GM21786 (cell line): ENCODE measurements around the gene EVX1.

Experiments
- ATAC-seq: cut with Tn5 transposase; IDR thresholded peaks from one replicate; pipeline ENCODE4 v1.9.1; 2021; ENCODE audit not compliant: unreplicated experiment

Gene EVX1

DNA sequence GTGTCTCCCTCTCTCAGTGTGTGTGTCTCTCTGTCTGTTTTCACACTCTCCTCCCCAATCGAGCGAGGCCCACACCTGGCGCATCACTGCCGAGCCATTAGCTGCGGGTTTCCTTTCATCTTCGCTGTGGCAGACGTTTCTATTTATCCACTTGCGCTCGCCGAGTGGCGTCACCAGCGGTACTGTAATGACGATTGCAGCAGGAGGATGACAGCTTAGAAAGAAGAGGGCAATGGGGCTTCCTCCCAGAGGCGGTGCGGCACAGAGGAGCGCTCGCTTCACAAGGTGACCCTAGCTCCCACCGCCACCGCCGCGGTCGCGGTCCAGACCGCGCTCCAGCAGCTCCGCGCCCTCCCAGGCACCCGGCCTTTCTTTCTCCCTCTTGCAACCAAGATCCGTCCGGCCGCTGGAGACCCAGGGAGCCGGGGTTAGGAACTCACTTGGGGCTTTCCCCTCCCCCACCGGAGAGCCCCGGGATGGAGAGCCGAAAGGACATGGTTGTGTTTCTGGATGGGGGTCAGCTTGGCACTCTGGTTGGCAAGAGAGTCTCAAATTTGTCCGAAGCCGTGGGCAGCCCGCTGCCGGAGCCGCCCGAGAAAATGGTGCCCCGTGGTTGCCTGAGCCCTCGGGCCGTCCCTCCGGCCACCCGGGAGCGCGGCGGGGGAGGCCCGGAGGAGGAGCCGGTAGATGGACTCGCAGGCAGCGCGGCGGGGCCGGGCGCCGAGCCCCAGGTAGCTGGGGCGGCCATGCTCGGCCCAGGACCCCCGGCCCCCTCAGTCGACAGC, at the start of gene EVX1:
TSS of gene EVX1 (plus strand) at position 248 of the 785 bp plus-strand sequence. CDS start at position 477, 229 bp downstream.
- no peak for ATAC-seq

- ATAC-seq: no peak
Observed at GRCh38 chr7:27193335-27194001, 49.1 kb upstream of the EVX1 start.

GRCh38 chr7:27194002-27194352, 48.6 kb upstream of the EVX1 start:
- no peak for ATAC-seq

- ATAC-seq: no peak
Observed at GRCh38 chr7:27194686-27195379, 47.8 kb upstream of the EVX1 start.

GRCh38 chr7:27196287-27196767, 46.3 kb upstream of the EVX1 start:
- no peak for ATAC-seq

GRCh38 chr7:27197137-27198042, 45.2 kb upstream of the EVX1 start:
- ATAC-seq: no peak

GRCh38 chr7:27198138-27198841, 44.3 kb upstream of the EVX1 start:
- no peak for ATAC-seq

- ATAC-seq: no peak
Observed at GRCh38 chr7:27198871-27199801, 43.5 kb upstream of the EVX1 start.

DNA sequence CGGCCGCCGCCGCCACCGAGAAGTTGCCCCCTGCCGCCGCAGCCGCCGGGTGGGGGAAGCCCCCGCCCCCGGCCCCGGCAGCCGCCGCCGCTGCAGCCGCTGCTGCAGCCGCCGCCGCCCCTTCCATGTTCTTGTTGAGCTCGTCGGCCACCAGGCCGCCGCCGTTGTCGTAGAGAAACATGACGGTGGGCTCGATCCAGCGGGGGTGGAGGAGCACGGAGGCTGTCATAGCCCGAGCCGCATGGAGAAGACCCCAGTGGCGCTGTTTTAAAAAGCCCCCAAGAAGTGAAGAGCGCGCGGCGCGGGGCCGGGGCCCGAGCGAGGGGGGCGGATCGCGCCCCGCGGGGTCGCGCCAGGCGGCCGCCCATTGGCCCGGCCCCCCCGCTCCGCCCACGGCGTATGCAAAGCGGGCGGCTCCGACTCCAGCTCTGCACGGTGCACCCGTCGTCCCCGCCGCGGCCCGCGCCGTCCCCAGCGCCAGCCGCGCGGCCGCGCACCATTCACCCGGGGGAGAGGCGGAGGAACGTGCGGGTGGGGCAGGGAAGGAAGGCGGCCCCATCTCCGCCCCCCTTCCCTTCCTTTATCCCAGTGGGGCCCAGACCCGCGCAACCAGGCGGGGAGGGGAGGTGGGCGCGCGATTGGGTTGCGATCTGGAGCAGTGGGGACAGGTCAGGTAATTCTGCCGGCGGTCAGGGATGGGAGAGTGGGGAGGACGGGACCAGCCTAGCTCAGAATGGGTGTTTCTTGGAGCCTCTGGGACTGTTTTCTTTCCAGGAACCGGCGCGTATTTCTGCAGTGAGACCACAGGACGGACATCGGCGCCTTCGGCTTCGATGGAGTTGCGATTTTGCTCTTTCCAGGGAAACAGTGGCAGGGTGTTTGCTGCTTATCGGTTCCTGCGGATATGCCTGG, 42.5 kb upstream of the EVX1 start, which contains the start of gene HOXA13:
TSS of gene HOXA13 (minus strand) at position 243 of the 912 bp plus-strand sequence. CDS start at position 229, 14 bp downstream.
- no peak for ATAC-seq

GRCh38 chr7:27200761-27201579, 41.6 kb upstream of the EVX1 start:
- no peak for ATAC-seq

- no peak for ATAC-seq
Observed at GRCh38 chr7:27201580-27202017, 41.0 kb upstream of the EVX1 start.

GRCh38 chr7:27202018-27202861, 40.4 kb upstream of the EVX1 start:
- ATAC-seq: no peak

GRCh38 chr7:27202862-27203134, 39.8 kb upstream of the EVX1 start:
- ATAC-seq: no peak

DNA sequence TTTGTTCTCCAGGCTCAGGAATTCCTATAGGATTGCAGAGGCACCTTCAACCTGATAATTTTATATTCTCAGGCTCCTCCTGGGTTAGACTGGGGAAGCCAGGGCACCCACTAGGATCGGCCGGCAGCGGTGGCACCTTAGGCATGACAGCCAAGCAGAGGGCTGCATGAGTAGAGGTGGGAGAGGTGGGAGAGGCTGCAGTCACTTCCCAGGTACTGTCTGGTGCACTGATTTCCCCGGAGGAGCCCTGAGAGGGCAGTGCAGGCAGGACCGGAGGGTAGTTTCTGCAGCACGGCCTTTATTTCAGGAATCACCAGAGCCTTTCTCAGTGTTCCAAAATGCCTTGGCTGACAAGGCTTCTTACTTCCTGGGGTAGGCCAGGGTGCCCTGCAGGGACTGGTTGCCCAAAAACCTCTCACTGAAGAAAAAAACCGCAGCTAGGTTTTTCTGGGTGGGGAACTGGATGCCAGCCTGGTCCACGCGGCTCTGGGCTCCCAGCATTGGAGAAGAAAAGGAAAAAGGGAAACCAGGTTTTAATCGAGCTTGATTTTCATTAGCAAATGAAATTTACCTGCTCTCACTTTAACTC, 39.1 kb upstream of the EVX1 start:
- no peak for ATAC-seq

- ATAC-seq: no peak
Observed at GRCh38 chr7:27203964-27204594, 38.5 kb upstream of the EVX1 start.
